CD4-positive, alpha-beta T cell (primary cell): Measurements from ENCODE around the gene SDC4. TPM values are rescaled to one million over a fixed set of nuclear protein-coding genes. Genes with fewer than 3 reads are reported as not detected.

ENCODE experiments used
- ATAC-seq: fragments of 200-7000 bp; cut with Tn5 transposase; one replicate; pipeline ENCODE4 v1.10.0; 2022; ENCODE audit warnings: mild to moderate bottlenecking; ENCODE audit not compliant: poor library complexity
- CTCF ChIA-PET: fragments of 350-600 bp; sonication (Branson Sonifier 250); formaldehyde crosslinking; loops from one replicate; lab custom pipeline; 2021; ENCODE audit warnings: antibody characterized with exemption, inconsistent platforms; lab: Charles Lee
- POLR2A ChIA-PET: fragments of 350-600 bp; sonication (Branson Sonifier 250); formaldehyde crosslinking; loops from one replicate; lab custom pipeline; 2021; ENCODE audit warnings: antibody characterized with exemption, inconsistent platforms; lab: Charles Lee
- DNase-seq, 14 experiments: peaks; one replicate each; pipeline ENCODE4 v3.0.0-alpha.2; 2013 to 2020; ENCODE audit warnings: mixed read lengths in 2 of 14
- H3K27ac ChIP-seq, 2 donors: one replicate each; pipeline versions ENCODE4 v1.5.1 to v1.7.0; 2013; ENCODE audit warnings: low read length in 2 of 2, low read depth in 1 of 2, mild to moderate bottlenecking in 1 of 2
- H3K27me3 ChIP-seq, 2 experiments: 1 replicate in 1 of 2; 2 replicates in 1 of 2; pipeline versions ENCODE4 v1.6.1 to v1.7.0; 2013; ENCODE audit warnings: low read length in 2 of 2, control low read depth in 1 of 2, mild to moderate bottlenecking in 1 of 2, moderate library complexity in 1 of 2; ENCODE audit not compliant: insufficient read depth in 2 of 2, control insufficient read depth in 1 of 2
- H3K36me3 ChIP-seq: one replicate; pipeline ENCODE4 v1.6.1; 2013; ENCODE audit warnings: low read length, control low read depth; ENCODE audit not compliant: insufficient read depth
- H3K4me1 ChIP-seq: one replicate; pipeline ENCODE4 v1.6.1; 2013; ENCODE audit warnings: low read length, control low read depth; ENCODE audit not compliant: insufficient read depth
- H3K4me3 ChIP-seq: one replicate; pipeline ENCODE4 v1.5.1; 2013; ENCODE audit warnings: mild to moderate bottlenecking, low read length, moderate library complexity
- H3K9me3 ChIP-seq, 2 experiments: 1 replicate in 1 of 2; 2 replicates in 1 of 2; pipeline versions ENCODE4 v1.6.1 to v1.7.0; 2013; ENCODE audit warnings: low read length in 2 of 2, mild to moderate bottlenecking in 2 of 2, control low read depth in 1 of 2, moderate library complexity in 1 of 2; ENCODE audit not compliant: control insufficient read depth in 1 of 2, insufficient read depth in 1 of 2
- H3K27ac Mint-ChIP-seq: one replicate; pipeline ENCODE4 v1.8.0; 2020; ENCODE audit warnings: mixed read lengths
- H3K27me3 Mint-ChIP-seq: one replicate; pipeline ENCODE4 v1.8.0; 2021; ENCODE audit warnings: mixed read lengths
- H3K36me3 Mint-ChIP-seq: one replicate; pipeline ENCODE4 v1.8.0; 2021; ENCODE audit warnings: low read depth, mixed read lengths
- H3K4me1 Mint-ChIP-seq: one replicate; pipeline ENCODE4 v1.8.0; 2021; ENCODE audit warnings: low read depth, mixed read lengths
- H3K4me3 Mint-ChIP-seq: one replicate; pipeline ENCODE4 v1.8.0; 2020; ENCODE audit warnings: mild to moderate bottlenecking, mixed read lengths
- H3K9me3 Mint-ChIP-seq: one replicate; pipeline ENCODE4 v1.8.0; 2020; ENCODE audit warnings: mixed read lengths
- CTCF ChIP-seq: fragments of 200-600 bp; IDR thresholded peaks from one replicate; pipeline ENCODE4 v1.8.0; 2022; ENCODE audit warnings: antibody characterized with exemption, mild to moderate bottlenecking
- intact Hi-C, 2 experiments: fragments of 100-400 bp; cut with DNase I in 1 of 2; cut with micrococcal nuclease in 1 of 2; formaldehyde crosslinking; loops; one replicate each; pipeline versions ENCODE4 v1.15.1 to v1.9.0; 2023 to 2025; cut with DNase I, micrococcal nuclease
- total RNA-seq, 174 experiments: library from RNA in 2 of 174; stranded (reverse) in 2 of 174; gene quantifications; one replicate each; pipeline ENCODE4 v1.2.3 and lab custom pipeline; 2021 to 2026

Gene SDC4
- total RNA-seq, 2 experiments from 2014 or later: 1.0 to 1.1 TPM

- H3K27ac Mint-ChIP-seq: no peak overlapping the region
- peaks cover 0 to 6% of the 10 kb centered on the region in 2 experiments for H3K9me3 ChIP-seq
Observed at GRCh38 chr20:45318948-45319347, 29.3 kb downstream of the SDC4 start.

GRCh38 chr20:45318386-45318939, 29.8 kb downstream of the SDC4 start:
- H3K27ac Mint-ChIP-seq: no peak overlapping the region
- Histone ChIP-seq H3K9me3 (peaks cover 0 to 6% of the 10 kb centered on the region in 2 experiments), H3K4me1 (peaks cover 31% of the 10 kb centered on the region), H3K4me3 (no peak overlapping the region), H3K27ac (no peak overlapping the region), H3K36me3 (no peaks in the 10 kb centered on the region), H3K27me3 (peaks cover 6 to 12% of the 10 kb centered on the region in 2 experiments)
- peaks cover 36% of the 10 kb centered on the region for H3K27me3 Mint-ChIP-seq
- no peaks in the 10 kb centered on the region for H3K9me3 Mint-ChIP-seq
- no peaks in the 10 kb centered on the region for H3K36me3 Mint-ChIP-seq
- TF ChIP-seq CTCF: no peak
- H3K4me1 Mint-ChIP-seq: peaks cover 21% of the 10 kb centered on the region
- intact Hi-C loops: no loop called here
- CTCF ChIA-PET: interaction anchor here (0.8 to 4.2 kb wide), 8 partner anchors 12 to 453 kb away, joined by 3 to 31 read pairs (median 5); partner anchors contain the start of genes RBPJL, SDC4 and SYS1
- DNase-seq: no peak
- H3K4me3 Mint-ChIP-seq: no peak overlapping the region
- POLR2A ChIA-PET: interaction anchor here (0.9 to 1.9 kb wide), 3 partner anchors 44 to 453 kb away, joined by 3 to 4 read pairs (median 3); partner anchors contain the start of gene SYS1
- ATAC-seq: no peak

More at GRCh38 chr20:45318948-45319347, 29.3 kb downstream of the SDC4 start:
- H3K27ac ChIP-seq: no peak overlapping the region
- ATAC-seq (no peak), DNase-seq (no peak)
- H3K4me3 Mint-ChIP-seq: no peak overlapping the region
- no peak overlapping the region for H3K4me3 ChIP-seq
- ChIA-PET CTCF (interaction anchor here (0.8 to 4.2 kb wide), 8 partner anchors 12 to 452 kb away, joined by 3 to 31 read pairs (median 5); partner anchors contain the start of genes RBPJL, SDC4 and SYS1), POLR2A (interaction anchor here (0.5 to 1.9 kb wide), 3 partner anchors 44 to 134 kb away, joined by 3 to 4 read pairs (median 4); partner anchors contain the start of gene SYS1)
- peaks cover 21% of the 10 kb centered on the region for H3K4me1 Mint-ChIP-seq
- no peaks in the 10 kb centered on the region for H3K36me3 ChIP-seq
- peaks cover 31% of the 10 kb centered on the region for H3K4me1 ChIP-seq
- H3K36me3 Mint-ChIP-seq: no peaks in the 10 kb centered on the region
- peaks cover 31% of the 10 kb centered on the region for H3K27me3 Mint-ChIP-seq
- no peak for TF ChIP-seq CTCF
- intact Hi-C loops: loop anchor here (1.0 kb wide), 3 partner anchors 118 to 452 kb away; no protein-coding TSS in a partner anchor
- H3K27me3 ChIP-seq: peaks cover 5 to 7% of the 10 kb centered on the region in 2 experiments
- no peaks in the 10 kb centered on the region for H3K9me3 Mint-ChIP-seq

- ATAC-seq: no peak
- H3K27me3 Mint-ChIP-seq: peaks cover 39% of the 10 kb centered on the region
- H3K27ac Mint-ChIP-seq: no peak overlapping the region
- H3K36me3 ChIP-seq: no peaks in the 10 kb centered on the region
- no peak overlapping the region for H3K27ac ChIP-seq
- no peaks in the 10 kb centered on the region for H3K36me3 Mint-ChIP-seq
- DNase-seq: no peak
- H3K4me3 ChIP-seq: no peak overlapping the region
- H3K27me3 ChIP-seq: peaks cover 11 to 17% of the 10 kb centered on the region in 2 experiments
- TF ChIP-seq CTCF: no peak
- H3K4me1 Mint-ChIP-seq: peaks cover 21% of the 10 kb centered on the region
- no peak overlapping the region for H3K4me3 Mint-ChIP-seq
- intact Hi-C loops: no loop called here
- POLR2A ChIA-PET: interaction anchor here (0.9 kb wide), 1 partner anchor 453 kb away, joined by 3 read pairs; no protein-coding TSS in a partner anchor
- H3K4me1 ChIP-seq: peaks cover 31% of the 10 kb centered on the region
- CTCF ChIA-PET: interaction anchor here (2.1 kb wide), 1 partner anchor 24 kb away, joined by 9 read pairs; no protein-coding TSS in a partner anchor
- H3K9me3 Mint-ChIP-seq: no peaks in the 10 kb centered on the region
- H3K9me3 ChIP-seq: peaks cover 0 to 6% of the 10 kb centered on the region in 2 experiments
Observed at GRCh38 chr20:45317826-45318225, 30.4 kb downstream of the SDC4 start.
